PC-3 (cell line): ENCODE measurements around the gene ZNF799. TPM values are rescaled to one million over a fixed set of nuclear protein-coding genes. Genes with fewer than 3 reads are reported as not detected.
"Not testable (repeated sequence)": the region's sequence is repeated elsewhere in the genome, so short reads cannot be mapped to it uniquely, and the experiment has no call there.

Experiments
- ATAC-seq: fragments of 200-7000 bp; cut with Tn5 transposase; 2 replicates; pipeline ENCODE4 v1.9.1; 2020; ENCODE audit warnings: mild to moderate bottlenecking, moderate library complexity
- BruUV-seq: library from RNA; stranded (reverse); fragments of 400-500 nt; replicated peaks from 2 replicates; lab custom pipeline; 2021; lab: Mats Ljungman, UMichigan
- CTCF ChIA-PET: fragments of 300-600 bp; sonication (Branson Sonifier 250); formaldehyde crosslinking; loops from one replicate; lab custom pipeline; 2022; ENCODE audit warnings: antibody characterized with exemption; lab: Charles Lee
- POLR2A ChIA-PET: fragments of 300-600 bp; sonication (Branson Sonifier 250); formaldehyde crosslinking; loops from one replicate; lab custom pipeline; 2022; ENCODE audit warnings: antibody characterized with exemption; ENCODE audit not compliant: unreplicated experiment; lab: Charles Lee
- DNase-seq: peaks from one replicate; pipeline ENCODE4 v3.0.0-alpha.2; 2015
- H2AFZ ChIP-seq: fragments of 300-600 bp; sonication (generic); 2 replicates; pipeline ENCODE4 v1.6.0; 2016; ENCODE audit warnings: antibody characterized with exemption, low read length
- H3F3A ChIP-seq: fragments of 300-600 bp; sonication (generic); one replicate; pipeline ENCODE4 v1.6.0; 2017; ENCODE audit warnings: antibody characterized with exemption, low read length, control low read depth, mild to moderate bottlenecking; ENCODE audit not compliant: unreplicated experiment
- H3K27ac ChIP-seq: fragments of 300-600 bp; sonication (generic); 2 replicates; pipeline ENCODE4 v1.5.1; 2016; ENCODE audit warnings: mild to moderate bottlenecking, low read length
- H3K27me3 ChIP-seq: fragments of 300-600 bp; sonication (generic); 2 replicates; pipeline ENCODE4 v1.6.1; 2016; ENCODE audit warnings: low read length, mixed read lengths
- H3K36me3 ChIP-seq: fragments of 300-600 bp; sonication (generic); 2 replicates; pipeline ENCODE4 v1.6.1; 2016; ENCODE audit warnings: low read depth, mixed run types, low read length, mixed read lengths
- H3K4me1 ChIP-seq: fragments of 300-600 bp; sonication (generic); 2 replicates; pipeline ENCODE4 v1.5.1; 2016; ENCODE audit warnings: low read length; ENCODE audit not compliant: insufficient read depth
- H3K4me2 ChIP-seq: fragments of 300-600 bp; sonication (generic); 2 replicates; pipeline ENCODE4 v1.6.0; 2016; ENCODE audit warnings: low read length
- H3K4me3 ChIP-seq: fragments of 300-600 bp; sonication (generic); 2 replicates; pipeline ENCODE4 v1.5.1; 2016; ENCODE audit warnings: mild to moderate bottlenecking, low read length, mixed read lengths
- H3K79me2 ChIP-seq: fragments of 300-600 bp; sonication (generic); 2 replicates; pipeline ENCODE4 v1.6.1; 2017; ENCODE audit warnings: low read length, mixed read lengths
- H3K9ac ChIP-seq: fragments of 300-600 bp; sonication (generic); 2 replicates; pipeline ENCODE4 v1.6.0; 2016; ENCODE audit warnings: mild to moderate bottlenecking, low read length
- H3K9me2 ChIP-seq: fragments of 300-600 bp; sonication (generic); replicated peaks from 2 replicates; pipeline ENCODE4 v1.6.1; 2016; ENCODE audit warnings: mixed run types, low read length, mixed read lengths
- H3K9me3 ChIP-seq: fragments of 300-600 bp; sonication (generic); 2 replicates; pipeline ENCODE4 v1.6.1; 2016; ENCODE audit warnings: low read length, mixed read lengths
- H4K20me1 ChIP-seq: fragments of 300-600 bp; sonication (generic); 2 replicates; pipeline ENCODE4 v1.6.1; 2016; ENCODE audit warnings: low read length, mixed read lengths
- CTCF ChIP-seq: fragments of 300-600 bp; sonication (generic); conservative IDR thresholded peaks from 2 replicates; pipeline ENCODE4 v1.5.1; 2017; ENCODE audit warnings: antibody characterized with exemption, low read depth, mild to moderate bottlenecking, low read length
- EZH2 ChIP-seq: fragments of 300-600 bp; sonication (generic); IDR thresholded peaks from one replicate; pipeline ENCODE4 v1.6.1; 2017; ENCODE audit warnings: antibody characterized with exemption, mild to moderate bottlenecking, low read length; ENCODE audit not compliant: unreplicated experiment
- EZH2phosphoT487 ChIP-seq: fragments of 300-600 bp; sonication (generic); IDR thresholded peaks from 2 replicates; pipeline ENCODE4 v1.6.1; 2018; ENCODE audit warnings: mild to moderate bottlenecking, antibody characterized with exemption, low read length, borderline replicate concordance
- intact Hi-C: fragments of 100-400 bp; cut with micrococcal nuclease; formaldehyde crosslinking; loops from 2 replicates; pipeline ENCODE4 v1.9.0; 2023
- total RNA-seq: library from RNA; depleted of rRNA; stranded (reverse); fragments of >200 nt; gene quantifications from 2 replicates; pipeline ENCODE4 v1.2.3, GENCODE V29; 2014

Gene ZNF799
- total RNA-seq, 1 experiment from 2014 or later: 5.9 TPM

- Histone ChIP-seq H3K27me3 (no peaks in the 10 kb centered on the region), H3K27ac (no peak overlapping the region), H3K4me2 (no peak overlapping the region), H2AFZ (no peak overlapping the region), H3K4me1 (0 out of 2 replicates have a peak, but pooled peaks cover 2% of the 10 kb centered on the region), H3F3A (no peaks in the 10 kb centered on the region), H3K9me3 (peaks cover 25% of the 10 kb centered on the region), H3K9ac (no peak overlapping the region), H3K79me2 (no peaks in the 10 kb centered on the region), H3K9me2 (no peaks in the 10 kb centered on the region), H3K36me3 (no peaks in the 10 kb centered on the region), H3K4me3 (no peak overlapping the region), H4K20me1 (no peaks in the 10 kb centered on the region)
- no TSS peak for BruUV-seq
- ATAC-seq: no peak
- TF ChIP-seq CTCF: no peak
- DNase-seq: no peak
- ChIA-PET CTCF (no interaction called here), POLR2A (no interaction called here)
- intact Hi-C loops: no loop called here
Measured at GRCh38 chr19:12448808-12449207, 47.7 kb upstream of the ZNF799 start.

GRCh38 chr19:12440541-12441316, 39.7 kb upstream of the ZNF799 start, which contains the start of gene ZNF443:
ZNF443 (minus strand) TSS chr19:12441021; CDS start chr19:12440914, 107 bp downstream.
- TF ChIP-seq EZH2phosphoT487: no peak
- no peak for TF ChIP-seq CTCF
- no peak for TF ChIP-seq EZH2
- POLR2A ChIA-PET: no interaction called here
- peak; percentile 100 for DNase-seq
- Histone ChIP-seq H3K4me3 (peak within 1 kb of the TSS; percentile 72), H3K4me1 (no peaks in the 10 kb centered on the region), H3K9me3 (peaks cover 22% of the 10 kb centered on the region; the same call in 1 of the 2 replicates), H3K79me2 (peaks cover 35% of the 10 kb centered on the region), H3K27ac (peak within 1 kb of the TSS; percentile 52), H3K4me2 (peak within 1 kb of the TSS; percentile 96), H4K20me1 (no peaks in the 10 kb centered on the region), H3K27me3 (no peaks in the 10 kb centered on the region), H3K36me3 (peaks cover 21% of the 10 kb centered on the region), H3K9ac (peak within 1 kb of the TSS; percentile 65), H3F3A (no peaks in the 10 kb centered on the region), H2AFZ (peak within 1 kb of the TSS; percentile 61), H3K9me2 (no peaks in the 10 kb centered on the region)
- intact Hi-C loops: loop anchor here (2.0 to 5.0 kb wide), 3 partner anchors 38 to 146 kb away; partner anchors contain the start of genes ZNF44, ZNF709 and ZNF799
- BruUV-seq: no TSS peak
- CTCF ChIA-PET: no interaction called here
- peak; percentile 95 for ATAC-seq

- DNase-seq (peak; percentile 55), ATAC-seq (peak; percentile 27)
- POLR2A ChIA-PET, CTCF ChIA-PET, H3K4me1 ChIP-seq, H3K27me3 ChIP-seq, H3F3A ChIP-seq, H3K9me2 ChIP-seq, H4K20me1 ChIP-seq: not testable (repeated sequence)
- peak overlapping the region; percentile 72 for H3K4me3 ChIP-seq
- peak overlapping the region; percentile 96 for H3K4me2 ChIP-seq
- peak overlapping the region; percentile 52 for H3K27ac ChIP-seq
- H2AFZ ChIP-seq: peak overlapping the region; percentile 61
- H3K36me3 ChIP-seq: peaks cover 27% of the 10 kb centered on the region
- H3K9me3 ChIP-seq: peaks cover 25% of the 10 kb centered on the region
- peak overlapping the region; percentile 65 for H3K9ac ChIP-seq
- BruUV-seq: TSS peak; percentile 25
- peaks cover 44% of the 10 kb centered on the region for H3K79me2 ChIP-seq
- intact Hi-C loops: loop anchor here (2.0 to 5.0 kb wide), 3 partner anchors 38 to 145 kb away; partner anchors contain the start of genes ZNF44, ZNF709 and ZNF799
Measured at GRCh38 chr19:12439686-12440540, 38.8 kb upstream of the ZNF799 start.

- DNase-seq, H3F3A ChIP-seq, H3K9me2 ChIP-seq, H3K9ac ChIP-seq, H3K4me2 ChIP-seq, intact Hi-C loops, H2AFZ ChIP-seq, CTCF ChIA-PET, H3K27me3 ChIP-seq, H3K27ac ChIP-seq, H3K4me3 ChIP-seq, H4K20me1 ChIP-seq, POLR2A ChIA-PET, BruUV-seq, ATAC-seq, H3K4me1 ChIP-seq: not testable (repeated sequence)
- Histone ChIP-seq H3K9me3 (peaks cover 38% of the 10 kb centered on the region), H3K79me2 (peaks cover 11% of the 10 kb centered on the region; the same call in 1 of the 2 replicates), H3K36me3 (peaks cover 79% of the 10 kb centered on the region)
Measured at GRCh38 chr19:12430726-12431299, 29.7 kb upstream of the ZNF799 start.
